ENCODE data around the gene SEC63. TPM values are rescaled to one million over a fixed set of nuclear protein-coding genes. Genes with fewer than 3 reads are reported as not detected.

The SEC63 gene
- total RNA-seq, result 12.8 and 23.5 TPM in 2 replicates

GRCh38 chr6:107957909-107958688 is at the start of gene SEC63:
Gene SEC63 (minus strand): TSS chr6:107958208. CDS start chr6:107958009, 199 bp downstream.

Other genes starting within 250 kb of the SEC63 start
- not detected in 2 replicates for gene SCML4, start 133.9 kb downstream of the SEC63 start, total RNA-seq
- gene OSTM1, start 116.5 kb upstream of the SEC63 start, total RNA-seq, result 19.7 and 49.5 TPM in 2 replicates
- gene NR2E1, start 207.8 kb upstream of the SEC63 start, total RNA-seq, result not detected in 2 replicates

Data from airway epithelial cell (primary cell).